K562 (cell line): ENCODE results near the gene HMOX2. TPM values are rescaled to one million over a fixed set of nuclear protein-coding genes. Genes with fewer than 3 reads are reported as not detected.
A peak's percentile ranks its signal among the peaks of the same experiment; 100 is the strongest.

Experiments used
- ATF2 ChIP-seq: sonication (generic); formaldehyde crosslinking; IDR thresholded peaks from 2 replicates; pipeline ENCODE4 v1.8.1; 2022; ENCODE audit warnings: missing genetic modification reagents
- CCAR2 ChIP-seq: fragments of 200-400 bp; formaldehyde crosslinking; IDR thresholded peaks from 2 replicates; pipeline ENCODE4 v1.6.1; 2017; ENCODE audit warnings: mild to moderate bottlenecking, low read depth, low read length
- ESRRA ChIP-seq: fragments of 450-650 bp; IDR thresholded peaks from 2 replicates; pipeline ENCODE4 v1.6.1; 2014; ENCODE audit warnings: low read depth, mild to moderate bottlenecking, moderate library complexity, borderline replicate concordance
- KAT8 ChIP-seq: fragments of 450-650 bp; IDR thresholded peaks from 2 replicates; pipeline ENCODE4 v1.6.1; 2016; ENCODE audit warnings: low read depth, mild to moderate bottlenecking
- PTBP1 ChIP-seq: fragments of 200-400 bp; formaldehyde crosslinking; IDR thresholded peaks from 2 replicates; pipeline ENCODE4 v1.6.1; 2017; ENCODE audit warnings: low read depth, low read length
- SAFB2 ChIP-seq: fragments of 200-400 bp; formaldehyde crosslinking; IDR thresholded peaks from 2 replicates; pipeline ENCODE4 v1.6.1; 2018; ENCODE audit warnings: borderline replicate concordance, low read length, low read depth, moderate library complexity; ENCODE audit not compliant: severe bottlenecking
- TCF7L2 ChIP-seq: fragments of 150-350 bp; IDR thresholded peaks from 2 replicates; pipeline ENCODE4 v1.6.1; 2016; ENCODE audit warnings: low read depth, mild to moderate bottlenecking, low read length, moderate library complexity
- ZKSCAN1 ChIP-seq: fragments of 150-350 bp; IDR thresholded peaks from 2 replicates; pipeline ENCODE4 v1.6.1; 2016; ENCODE audit warnings: low read depth, low read length
- ZMIZ1 ChIP-seq, 2 experiments: fragments of 150-350 bp in 1 of 2; IDR thresholded peaks; 2 replicates each; pipeline ENCODE4 v1.6.1; 2012 to 2016; ENCODE audit warnings: low read depth in 2 of 2, low read length in 2 of 2, mild to moderate bottlenecking in 1 of 2, moderate library complexity in 1 of 2
- ZNF23 ChIP-seq: fragments of 250-450 bp; sonication (Bioruptor Pico); IDR thresholded peaks from 2 replicates; pipeline ENCODE4 v1.4.0; 2020; ENCODE audit warnings: mild to moderate bottlenecking
- ZNF3 ChIP-seq: fragments of 250-450 bp; sonication (Bioruptor Pico); IDR thresholded peaks from 2 replicates; pipeline ENCODE4 v1.5.0; 2021; ENCODE audit warnings: mild to moderate bottlenecking, moderate library complexity
- ZNF696 ChIP-seq: fragments of 250-450 bp; sonication (Bioruptor Pico); conservative IDR thresholded peaks from 2 replicates; pipeline ENCODE4 v1.4.0; 2020; ENCODE audit warnings: mild to moderate bottlenecking, moderate library complexity
- ZNF764 ChIP-seq: fragments of 250-450 bp; sonication (Bioruptor Pico); IDR thresholded peaks from 2 replicates; pipeline ENCODE4 v1.4.0; 2020; ENCODE audit warnings: low read depth, mild to moderate bottlenecking, moderate library complexity
- ZNF830 ChIP-seq: fragments of 250-450 bp; sonication (Bioruptor Pico); IDR thresholded peaks from 2 replicates; pipeline ENCODE4 v1.5.0; 2021; ENCODE audit warnings: mild to moderate bottlenecking
- polyA plus RNA-seq, 8 experiments: library from polyadenylated mRNA; depleted of rRNA in 4 of 8; stranded (reverse) in 5 of 8; unstranded in 3 of 8; fragments of >200 nt; fragmentation: Nextera tagmentation in 2 of 8; fragmentation: Illumina TruSeq in 1 of 8; extraction: Ambion mirVana in 2 of 8; extraction: Trizol in 1 of 8; gene quantifications; 2 replicates each; pipeline versions ENCODE4 v1.2.1 to v1.2.3, GENCODE V29; 2011 to 2014; ENCODE audit warnings: inconsistent platforms in 1 of 8, missing spikeins in 1 of 8
- total RNA-seq, 7 experiments: library from RNA; depleted of rRNA in 6 of 7; stranded (reverse); fragments of >200 nt in 6 of 7; fragmentation: Illumina TruSeq in 2 of 7; extraction: Trizol in 2 of 7; gene quantifications; 2 replicates each; pipeline versions ENCODE4 v1.2.1 to v1.2.3, GENCODE V29; 2011 to 2021; ENCODE audit warnings: low replicate concordance in 1 of 7

Gene HMOX2
- total and polyA plus RNA-seq, 9 of the 15 experiments (the other 6 are each of a cell fraction or from before 2014, with no cell fraction given): 26.8 to 87.4 (median 57.4) TPM

GRCh38 chr16:4433914-4434787 lies 42.0 kb upstream of the HMOX2 start (continued):
- TF ChIP-seq ZMIZ1 (IDR thresholded peaks at IDR 0.05; ENCODE audit: low read depth in 2 of 2, low read length in 2 of 2) (no peak), ZNF696 (CRISPR knock-in tag) (no peak), SAFB2 (no peak), ZNF3 (CRISPR knock-in tag) (no peak), ZNF764 (CRISPR knock-in tag) (no peak), ESRRA (peak; percentile 29; the same call in 1 of the 2 replicates), KAT8 (no peak), ZKSCAN1 (no peak), ZNF830 (no peak), PTBP1 (no peak), ATF2 (CRISPR knock-in tag) (no peak), TCF7L2 (no peak), CCAR2 (no peak), ZNF23 (CRISPR knock-in tag) (no peak)
